GM12873 (cell line): ENCODE results near the gene ZDHHC14.

ENCODE experiments used
- CTCF ChIP-seq: IDR thresholded peaks from 2 replicates; pipeline ENCODE4 v1.5.1; 2012; ENCODE audit warnings: low read depth, mild to moderate bottlenecking, moderate library complexity, low read length, control low read depth; ENCODE audit not compliant: insufficient read depth; ENCODE audit errors: missing control alignments

The ZDHHC14 gene

GRCh38 chr6:157668713-157669112 lies 287.7 kb downstream of the ZDHHC14 start:
- no peak for TF ChIP-seq CTCF

GRCh38 chr6:157669323-157669722 lies 288.3 kb downstream of the ZDHHC14 start:
- no peak for TF ChIP-seq CTCF

- TF ChIP-seq CTCF = no peak
These were observed 288.8 kb downstream of the ZDHHC14 start for GRCh38 chr6:157669747-157670216.

GRCh38 chr6:157670466-157671186 lies 289.6 kb downstream of the ZDHHC14 start:
- TF ChIP-seq CTCF = no peak

GRCh38 chr6:157672726-157673412 lies 291.9 kb downstream of the ZDHHC14 start:
- TF ChIP-seq CTCF = no peak

- no peak for TF ChIP-seq CTCF
These were observed 292.6 kb downstream of the ZDHHC14 start for GRCh38 chr6:157673596-157673995.

GRCh38 chr6:157674061-157674460 lies 293.1 kb downstream of the ZDHHC14 start:
- TF ChIP-seq CTCF = no peak
